Prostate gland (tissue), 2 donors: ENCODE measurements around the gene GRK3.

Experiments used
- POLR2A ChIP-seq: fragments of 450-650 bp; IDR thresholded peaks from one replicate; pipeline ENCODE4 v1.6.1; 2016; ENCODE audit warnings: antibody characterized with exemption, mild to moderate bottlenecking
- POLR2AphosphoS5 ChIP-seq: sonication (generic); formaldehyde crosslinking; IDR thresholded peaks from one replicate; pipeline ENCODE4 v1.6.1; 2017; ENCODE audit warnings: antibody characterized with exemption
- TF ChIP-seq, protein P1 (sequence below), 4 experiments: fragments of 200-600 bp in 2 of 4; fragments of 450-650 bp in 2 of 4; sonication (generic) in 2 of 4; IDR thresholded peaks; 1 replicate in 3 of 4; 2 replicates in 1 of 4; pipeline ENCODE4 v1.5.1; 2016 to 2019; ENCODE audit warnings: antibody characterized with exemption in 4 of 4, mild to moderate bottlenecking in 2 of 4, moderate library complexity in 2 of 4

DNA sequence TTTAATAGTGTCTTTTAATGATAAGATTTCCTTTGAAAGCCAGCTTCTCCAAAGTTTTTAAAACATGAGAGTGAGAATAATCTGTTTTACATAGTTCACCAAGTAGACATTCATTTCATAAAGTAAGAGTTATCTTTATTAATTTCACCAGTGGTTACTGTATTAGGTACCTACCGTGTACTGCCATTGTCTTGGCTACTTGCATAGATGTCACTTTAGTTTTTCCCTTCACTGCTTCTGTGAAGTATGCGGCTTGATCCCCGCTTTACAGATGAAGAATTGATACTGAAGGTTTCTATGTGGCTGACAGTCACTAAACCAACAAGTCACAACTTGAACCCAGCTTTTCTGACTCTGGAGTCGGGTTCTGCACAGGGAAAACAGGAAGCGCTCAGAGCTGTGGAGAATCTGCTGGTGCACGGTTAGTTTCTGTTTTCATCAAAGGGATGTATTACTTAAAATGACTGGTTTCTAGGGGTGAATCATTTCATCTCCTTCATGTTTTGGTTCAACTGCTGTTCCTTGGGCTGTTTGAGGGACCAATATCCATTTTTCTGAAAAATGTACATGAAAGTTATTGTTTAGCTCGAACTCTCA is 138.2 kb downstream of the GRK3 start:
- TF ChIP-seq, protein P1, sequence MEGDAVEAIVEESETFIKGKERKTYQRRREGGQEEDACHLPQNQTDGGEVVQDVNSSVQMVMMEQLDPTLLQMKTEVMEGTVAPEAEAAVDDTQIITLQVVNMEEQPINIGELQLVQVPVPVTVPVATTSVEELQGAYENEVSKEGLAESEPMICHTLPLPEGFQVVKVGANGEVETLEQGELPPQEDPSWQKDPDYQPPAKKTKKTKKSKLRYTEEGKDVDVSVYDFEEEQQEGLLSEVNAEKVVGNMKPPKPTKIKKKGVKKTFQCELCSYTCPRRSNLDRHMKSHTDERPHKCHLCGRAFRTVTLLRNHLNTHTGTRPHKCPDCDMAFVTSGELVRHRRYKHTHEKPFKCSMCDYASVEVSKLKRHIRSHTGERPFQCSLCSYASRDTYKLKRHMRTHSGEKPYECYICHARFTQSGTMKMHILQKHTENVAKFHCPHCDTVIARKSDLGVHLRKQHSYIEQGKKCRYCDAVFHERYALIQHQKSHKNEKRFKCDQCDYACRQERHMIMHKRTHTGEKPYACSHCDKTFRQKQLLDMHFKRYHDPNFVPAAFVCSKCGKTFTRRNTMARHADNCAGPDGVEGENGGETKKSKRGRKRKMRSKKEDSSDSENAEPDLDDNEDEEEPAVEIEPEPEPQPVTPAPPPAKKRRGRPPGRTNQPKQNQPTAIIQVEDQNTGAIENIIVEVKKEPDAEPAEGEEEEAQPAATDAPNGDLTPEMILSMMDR (IDR thresholded peaks at IDR 0.05) = no peak
- TF ChIP-seq POLR2AphosphoS5 (no peak), POLR2A (no peak)
